UCSD-AML1 (cell line): ENCODE measurements around the gene LRCH3.

Source experiments
- DNase-seq: peaks from one replicate; lab custom pipeline; 2025; ENCODE audit not compliant: unreplicated experiment; lab: John Stamatoyannopoulos, UW

The LRCH3 gene

DNA sequence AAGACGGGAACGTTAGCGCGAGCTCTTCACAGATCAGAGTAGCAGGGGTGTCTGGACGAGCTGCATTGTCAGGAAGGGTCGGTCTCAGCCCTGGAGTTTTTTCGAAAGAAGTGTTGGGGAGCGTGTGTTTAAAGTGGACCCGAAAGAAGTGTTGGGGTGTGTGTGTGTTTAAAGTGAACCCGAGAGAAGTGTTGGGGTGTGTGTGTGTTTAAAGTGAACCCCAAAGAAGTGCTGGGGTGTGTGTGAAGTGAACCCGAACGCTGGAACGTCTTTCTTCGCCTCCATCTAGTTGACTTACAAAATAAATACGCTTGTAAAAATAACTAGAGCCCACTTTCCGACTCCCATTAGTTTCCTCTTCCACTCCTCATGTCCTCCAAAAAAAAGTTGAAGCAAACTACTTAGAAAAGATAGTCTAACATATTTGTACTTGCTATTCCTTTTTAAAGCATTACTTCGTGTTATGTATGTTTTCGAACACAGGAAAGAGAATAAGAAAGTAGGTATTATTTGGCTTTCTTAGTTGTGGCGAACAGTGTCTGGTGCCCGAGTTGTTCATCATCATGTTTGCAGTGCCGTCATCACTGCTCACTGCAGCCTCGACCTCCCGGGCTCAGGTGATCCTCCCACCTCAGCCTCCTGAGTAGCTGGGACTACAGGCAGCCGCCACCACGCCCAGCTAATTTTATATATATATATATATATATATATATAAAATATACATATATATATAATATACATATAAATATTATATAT lies 1.0 kb downstream of the LRCH3 start:
- DNase-seq, result no peak

DNA sequence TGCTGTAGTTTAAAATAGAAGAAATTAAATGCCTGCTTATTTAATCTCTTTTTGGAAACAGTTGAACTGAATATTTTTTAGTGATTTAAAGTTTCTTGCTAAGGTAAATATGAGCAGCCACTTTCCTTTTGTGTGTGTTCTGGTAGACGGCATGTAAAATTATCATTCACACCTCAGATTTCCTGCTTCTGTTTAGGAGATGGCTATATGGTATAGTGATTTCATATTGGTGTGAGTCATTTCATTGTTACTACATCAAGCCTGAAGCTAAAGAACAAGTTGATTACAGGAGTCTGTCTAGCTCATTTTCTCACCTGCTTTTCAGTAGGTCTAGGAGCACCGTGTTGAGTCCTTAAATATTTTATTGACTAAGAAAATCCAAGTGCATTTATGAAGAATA lies 2.2 kb downstream of the LRCH3 start:
- no peak for DNase-seq

DNA sequence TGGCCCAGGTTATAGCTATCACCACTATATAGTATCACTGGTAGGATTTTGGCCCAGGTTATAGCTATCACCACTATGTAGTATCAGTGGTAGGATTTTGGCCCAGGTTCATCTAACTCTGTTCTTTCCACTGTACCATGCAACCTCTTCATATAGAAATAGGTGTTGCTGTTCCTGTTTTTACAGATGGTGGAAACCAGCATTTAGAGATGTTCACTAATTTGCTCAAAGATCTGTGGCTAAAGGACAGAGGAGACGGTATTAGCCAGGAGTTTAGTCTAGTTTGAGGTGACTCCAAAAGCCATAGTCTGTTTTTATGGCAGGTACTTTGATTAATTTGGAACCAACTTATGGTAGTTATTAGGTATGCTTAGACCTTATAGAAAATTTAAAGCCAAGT lies 3.1 kb downstream of the LRCH3 start:
- DNase-seq, result no peak

DNA sequence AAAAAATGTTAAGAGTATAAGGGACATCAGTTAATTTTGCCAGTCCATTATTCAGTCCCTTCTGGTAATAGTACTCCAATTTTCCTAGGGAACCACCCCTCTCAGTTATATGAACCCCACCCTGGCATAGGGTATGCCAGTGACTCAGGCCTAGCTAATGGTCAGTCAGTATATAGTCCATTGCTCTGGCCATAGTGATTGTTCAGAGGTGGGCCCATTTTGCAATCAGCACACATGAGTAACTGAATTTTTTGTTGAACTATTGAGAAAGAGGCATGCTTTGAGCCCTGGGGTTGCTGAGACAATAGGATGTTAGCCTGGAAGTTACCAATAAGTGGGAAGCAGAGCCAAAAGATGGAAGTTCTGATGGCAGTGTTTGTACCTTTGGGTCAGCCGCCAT lies 4.1 kb downstream of the LRCH3 start:
- DNase-seq, result no peak

DNA sequence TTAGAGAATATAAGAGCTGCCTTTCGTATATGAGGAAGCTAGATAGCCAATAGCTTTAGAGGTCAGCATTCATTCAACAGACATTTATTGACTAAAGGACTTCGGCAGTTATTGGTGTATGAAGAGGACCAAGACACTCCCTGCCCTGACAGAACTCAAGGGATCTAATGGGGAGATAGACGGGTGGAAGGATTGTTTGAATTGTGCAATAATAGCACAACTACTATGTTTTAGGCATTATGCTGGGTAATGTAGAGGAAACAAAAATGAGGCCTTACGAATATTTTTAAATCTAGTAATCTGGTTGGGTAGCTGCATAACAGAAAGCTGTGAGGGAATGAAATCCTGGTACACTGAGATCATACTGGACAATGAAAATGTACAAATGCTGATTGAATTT lies 5.0 kb downstream of the LRCH3 start:
- DNase-seq, result no peak

DNA sequence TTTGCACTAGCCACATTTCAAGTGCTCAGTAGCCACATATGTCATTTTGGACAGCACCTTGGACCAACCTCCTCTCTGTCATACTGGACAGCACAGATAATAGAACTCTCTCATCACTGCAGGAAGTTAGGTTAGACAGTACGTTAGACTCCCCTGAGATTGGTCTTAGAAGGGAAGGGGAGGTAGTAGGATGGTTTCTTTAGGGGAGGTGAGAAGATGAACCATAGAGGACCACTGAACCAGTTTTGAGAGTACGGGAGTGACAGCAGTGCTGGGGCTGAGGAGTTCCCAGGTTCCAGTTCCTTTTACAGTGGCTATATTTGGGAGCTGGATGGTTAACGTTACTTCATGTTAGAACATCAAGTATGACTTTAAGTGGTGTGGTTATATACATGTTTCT lies 7.8 kb downstream of the LRCH3 start:
- DNase-seq, result no peak

DNA sequence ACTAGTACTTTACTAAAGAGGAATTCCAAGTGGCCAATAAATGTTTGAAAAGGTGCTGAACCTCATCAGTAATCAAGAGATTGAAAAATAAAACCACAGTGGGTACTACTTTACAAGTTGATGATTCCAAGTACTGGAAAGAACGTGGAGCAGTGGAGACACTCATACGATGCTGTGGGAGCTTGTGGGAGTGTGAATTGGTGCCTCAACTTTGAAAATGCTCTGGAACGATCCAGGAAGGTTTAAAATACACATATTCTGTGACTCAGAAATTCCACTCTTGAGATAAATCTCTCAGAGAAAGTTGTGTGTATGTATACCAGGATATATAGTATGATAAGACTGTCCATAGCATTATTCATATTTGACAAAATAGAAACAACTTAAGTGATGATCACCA lies 9.3 kb downstream of the LRCH3 start:
- no peak for DNase-seq

DNA sequence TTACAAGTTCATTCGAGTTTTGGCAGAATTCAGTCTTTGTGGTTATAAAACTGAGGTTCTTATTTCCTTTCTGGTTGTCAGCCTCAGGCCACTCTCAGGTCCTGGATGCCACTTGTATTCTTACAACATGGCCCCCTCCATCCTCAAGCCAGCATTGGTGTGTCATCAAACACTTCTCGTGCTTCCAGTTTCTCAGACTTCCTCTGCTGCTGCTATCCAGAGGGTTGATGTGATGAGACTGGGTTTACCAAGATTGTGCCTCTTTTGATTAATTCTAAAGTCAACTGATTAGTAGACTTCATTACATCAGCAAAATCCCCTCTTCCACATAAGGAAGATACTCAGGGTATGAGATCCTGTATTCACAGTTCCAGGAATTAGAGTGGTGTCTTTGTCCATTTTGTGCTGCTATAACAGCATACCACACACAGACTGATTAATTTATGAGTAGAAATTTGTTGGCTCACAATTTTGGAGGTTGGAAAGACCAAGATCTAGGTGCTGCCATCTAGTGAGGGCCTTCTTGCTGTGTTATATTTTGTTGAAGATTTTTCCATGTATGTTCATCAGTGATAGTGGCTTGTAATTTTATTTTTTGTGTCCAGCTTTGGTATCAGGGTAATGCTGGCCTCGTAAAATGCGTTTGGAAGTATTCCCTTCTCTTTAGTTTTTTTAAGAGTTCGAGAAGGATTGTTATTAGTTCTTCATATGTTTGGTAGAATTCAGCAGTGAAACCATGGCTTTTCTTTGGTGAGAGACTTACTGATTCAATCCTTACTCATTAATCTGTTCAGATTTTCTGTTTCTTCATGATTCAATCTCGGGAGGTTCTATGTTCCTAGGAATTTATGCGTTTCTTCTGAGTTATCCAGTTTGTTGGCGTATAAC lies 11.1 kb downstream of the LRCH3 start:
- no peak for DNase-seq

DNA sequence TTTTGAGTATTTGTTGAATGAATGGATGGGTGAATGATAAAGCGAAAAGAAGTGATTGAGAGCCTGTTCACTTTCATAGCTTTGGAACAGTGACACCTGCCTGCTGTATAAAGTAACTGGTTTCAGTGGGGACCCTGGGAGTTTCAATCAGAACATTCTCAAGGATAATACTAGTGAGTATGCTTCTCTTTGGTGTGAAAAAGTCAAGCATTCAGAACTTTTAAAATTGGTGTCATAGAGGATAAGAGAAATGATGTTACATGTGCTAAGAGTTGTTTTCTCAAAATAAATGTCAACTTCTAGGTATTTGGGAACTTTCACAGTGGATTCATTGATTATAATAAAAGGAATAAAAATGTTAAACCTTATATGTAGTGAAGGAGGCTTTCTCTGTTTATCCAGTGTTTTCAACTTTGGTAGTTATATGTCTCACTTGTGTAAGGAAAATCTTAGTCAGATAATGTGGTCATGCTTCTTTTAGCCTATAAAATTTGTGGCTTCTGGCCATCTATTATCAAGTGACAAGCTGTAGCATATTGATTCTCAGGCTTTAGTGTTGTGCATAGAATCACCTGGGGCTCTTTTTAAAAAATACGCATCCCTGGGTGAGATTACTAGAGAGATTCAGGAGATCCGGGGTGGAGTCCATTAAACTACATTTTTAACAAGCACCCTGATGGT lies 11.9 kb downstream of the LRCH3 start:
- DNase-seq, result no peak

DNA sequence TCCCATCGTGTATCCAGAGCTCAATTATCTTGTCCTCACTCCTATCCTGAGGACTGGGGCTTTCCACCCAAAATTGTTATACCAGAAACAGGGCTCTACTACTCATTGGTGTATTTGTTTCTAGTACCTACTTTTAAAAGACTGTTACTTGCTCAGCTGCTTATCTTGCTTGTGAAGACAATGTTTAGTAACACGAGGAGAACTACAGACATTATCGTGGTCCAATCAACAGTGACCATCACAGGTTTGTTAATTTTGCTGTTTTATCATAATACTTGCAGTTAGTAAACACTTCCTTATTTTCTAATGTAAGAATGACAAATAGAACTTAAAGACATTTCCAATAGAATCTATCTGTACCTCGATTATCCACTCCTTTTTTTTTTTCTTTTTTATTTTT lies 13.5 kb downstream of the LRCH3 start:
- DNase-seq, result no peak

DNA sequence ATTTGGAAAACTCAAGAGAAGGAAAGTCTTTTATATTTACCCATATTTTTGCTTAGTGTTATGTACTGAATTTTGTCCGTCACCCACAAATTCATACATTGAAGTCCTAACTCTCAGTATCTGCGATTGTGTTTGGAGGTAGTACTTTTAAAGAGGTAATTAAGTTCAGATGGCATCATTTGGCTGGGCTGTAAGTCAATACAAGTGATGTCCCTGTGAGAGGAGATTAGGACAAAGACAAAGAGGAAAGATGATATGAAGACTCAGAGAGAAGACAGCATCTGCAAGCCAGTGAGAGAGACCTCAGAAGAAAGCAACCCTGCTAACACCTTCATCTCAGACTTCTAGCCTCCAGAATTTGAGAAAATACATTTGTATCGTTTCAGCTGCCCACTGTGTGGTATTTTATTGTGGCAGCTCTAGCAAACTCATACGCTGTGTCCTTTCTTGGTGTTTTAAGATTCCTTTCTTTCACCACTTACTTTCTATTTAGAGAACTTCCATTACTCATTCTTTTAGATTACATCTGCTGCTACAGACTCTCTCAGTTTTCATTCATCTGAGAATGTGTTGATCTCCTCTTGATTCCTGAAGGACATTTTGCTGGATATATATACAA lies 17.0 kb downstream of the LRCH3 start:
- no peak for DNase-seq

DNA sequence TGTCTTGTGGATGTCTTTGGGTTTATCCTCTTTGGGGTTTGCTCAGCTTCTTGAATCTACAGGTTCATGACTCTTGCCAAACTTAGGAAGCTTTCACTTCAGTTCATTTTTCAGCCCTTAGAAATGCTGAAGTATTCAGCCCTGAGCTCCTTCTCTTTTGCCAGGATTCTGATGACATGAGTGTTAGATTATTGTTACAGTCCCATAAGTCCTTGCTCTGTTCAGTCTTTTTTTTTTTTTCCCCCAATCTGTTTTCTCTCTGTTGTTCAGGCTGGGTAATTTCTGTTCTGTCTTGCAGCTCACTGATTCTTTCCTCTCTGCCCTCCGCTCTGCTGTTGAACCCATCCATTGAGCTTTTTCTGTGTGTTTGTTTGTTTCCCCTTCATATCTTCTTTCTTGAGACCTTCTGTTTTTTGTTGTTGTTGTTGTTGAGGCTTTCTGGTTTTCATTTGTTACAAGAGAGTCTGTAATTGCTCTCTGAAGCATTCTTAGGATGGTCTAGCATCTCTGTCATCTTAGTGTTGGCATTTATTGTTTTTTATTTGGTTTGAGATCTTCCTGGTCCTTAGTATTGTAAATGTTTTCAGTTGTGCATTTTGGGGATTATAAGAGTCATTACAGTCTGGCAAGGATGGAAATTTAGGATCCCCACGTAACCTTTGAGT lies 18.4 kb downstream of the LRCH3 start:
- no peak for DNase-seq

DNA sequence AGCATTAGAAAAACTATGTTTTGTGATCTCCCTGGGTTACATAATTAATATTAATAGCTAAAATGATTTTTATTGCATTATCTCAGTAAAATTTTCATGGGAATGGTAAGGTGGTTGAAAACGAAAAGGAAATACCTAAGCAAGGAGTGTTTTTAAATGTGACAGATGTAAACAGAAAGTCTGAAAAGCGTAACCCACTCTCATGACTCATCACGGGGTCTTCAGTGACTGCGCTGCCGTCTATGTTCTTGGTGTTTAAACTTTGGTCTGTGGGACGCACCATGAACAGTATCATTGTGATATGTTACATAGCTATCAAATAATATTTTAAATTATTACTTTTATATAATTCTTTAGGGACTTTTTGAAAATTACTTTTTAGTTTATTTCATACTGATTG lies 19.8 kb downstream of the LRCH3 start:
- no peak for DNase-seq

DNA sequence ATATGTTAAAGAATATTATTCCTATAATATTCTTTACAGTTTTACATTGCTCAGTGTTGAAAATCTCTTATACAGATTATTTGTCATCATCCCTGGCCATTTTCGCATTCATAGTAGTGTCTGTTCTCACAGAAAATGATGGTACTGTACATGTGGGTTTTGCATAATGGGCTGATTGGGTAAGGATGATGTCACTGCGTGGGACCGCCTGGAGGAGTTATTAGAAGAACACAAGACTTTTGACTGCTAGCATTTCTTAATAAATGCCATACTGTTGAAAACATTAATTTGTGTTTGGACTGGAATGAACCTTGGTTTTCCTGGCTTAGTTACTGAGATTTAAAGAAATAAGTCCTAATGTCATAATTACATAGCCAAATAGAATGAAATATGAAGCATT lies 20.3 kb downstream of the LRCH3 start:
- DNase-seq, result no peak

DNA sequence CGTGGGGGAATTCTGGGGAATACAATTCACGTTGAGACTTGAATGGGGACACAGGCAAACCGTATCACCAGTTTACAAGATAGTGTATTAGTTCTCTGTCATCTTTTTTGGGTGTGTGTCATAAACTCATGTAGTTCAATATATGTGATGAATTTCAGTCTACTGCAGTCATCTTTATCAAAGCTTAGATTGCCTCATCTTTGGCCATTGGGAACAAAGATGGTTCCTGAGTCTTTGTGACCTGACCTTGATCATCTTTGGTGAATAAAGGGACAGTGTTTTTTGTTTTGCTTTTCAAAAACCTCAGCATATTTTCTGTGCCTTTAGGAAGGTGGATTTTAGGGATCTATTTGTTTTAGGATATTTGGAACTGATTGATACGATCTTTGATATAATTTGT lies 23.3 kb downstream of the LRCH3 start:
- no peak for DNase-seq

DNA sequence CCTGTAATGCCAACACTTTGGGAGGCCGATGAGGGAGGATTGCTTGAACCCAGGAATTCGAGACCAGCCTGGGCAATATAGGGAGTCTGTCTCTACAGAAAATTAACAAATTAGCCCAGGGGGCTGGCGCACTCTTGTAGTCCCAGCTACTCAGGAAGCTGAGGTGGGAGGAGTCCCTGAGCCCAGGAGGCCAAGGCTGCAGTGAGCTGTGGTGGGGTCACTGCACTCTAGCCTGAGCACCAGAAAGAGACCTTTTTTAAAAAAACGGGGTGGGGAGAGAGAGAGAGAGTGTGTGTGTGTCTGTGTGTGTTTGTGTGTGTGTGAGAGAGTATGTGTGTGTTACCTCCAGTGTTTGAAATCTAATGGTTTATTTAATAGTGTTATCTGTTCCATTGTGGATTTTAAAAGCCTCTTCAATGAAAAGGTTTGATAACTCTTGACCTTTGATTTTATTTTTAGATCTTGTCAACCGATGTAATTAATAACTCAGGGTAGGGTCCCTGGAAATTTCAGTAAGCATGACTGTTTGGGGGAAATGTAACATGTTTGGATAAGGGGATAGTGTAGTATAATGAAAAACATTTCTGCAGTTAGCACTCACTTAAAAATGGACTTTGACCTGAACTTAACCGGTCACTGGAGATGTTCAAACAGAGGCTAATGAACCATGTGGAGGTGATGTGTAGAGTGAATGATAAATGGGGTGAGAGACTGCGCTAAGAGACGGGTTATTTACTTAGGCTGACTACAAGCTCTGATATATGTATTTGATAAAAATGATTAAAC lies 29.7 kb downstream of the LRCH3 start:
- DNase-seq, result no peak

DNA sequence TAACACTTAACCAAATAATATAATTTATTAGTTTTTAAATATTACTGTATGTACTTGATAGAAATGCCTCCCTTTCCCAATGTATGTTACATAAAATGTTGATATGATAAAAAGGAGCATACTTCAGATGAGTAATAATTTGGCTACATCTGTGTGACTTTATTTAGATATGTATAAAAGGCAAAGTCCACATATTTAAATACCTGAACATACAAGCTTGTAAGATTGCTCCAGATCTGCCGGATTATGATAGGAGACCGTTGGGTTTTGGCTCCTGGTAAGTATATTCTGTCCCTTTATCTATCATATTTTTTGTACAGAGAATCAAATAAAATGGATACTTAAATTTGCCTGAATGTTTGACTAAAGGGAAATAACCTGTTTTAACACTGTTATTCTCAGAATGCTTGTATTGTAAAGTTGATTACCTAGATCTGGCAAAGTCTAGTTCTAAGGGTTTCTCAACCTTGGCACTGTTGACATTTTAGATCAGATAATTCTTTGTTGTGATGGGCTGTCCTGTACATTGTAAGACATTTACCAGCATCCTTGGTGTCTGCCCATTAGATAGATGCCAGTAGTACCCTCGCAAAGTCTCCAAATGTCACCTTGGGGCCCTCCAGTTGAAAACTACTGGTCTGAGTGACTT lies 38.5 kb downstream of the LRCH3 start:
- DNase-seq, result no peak

DNA sequence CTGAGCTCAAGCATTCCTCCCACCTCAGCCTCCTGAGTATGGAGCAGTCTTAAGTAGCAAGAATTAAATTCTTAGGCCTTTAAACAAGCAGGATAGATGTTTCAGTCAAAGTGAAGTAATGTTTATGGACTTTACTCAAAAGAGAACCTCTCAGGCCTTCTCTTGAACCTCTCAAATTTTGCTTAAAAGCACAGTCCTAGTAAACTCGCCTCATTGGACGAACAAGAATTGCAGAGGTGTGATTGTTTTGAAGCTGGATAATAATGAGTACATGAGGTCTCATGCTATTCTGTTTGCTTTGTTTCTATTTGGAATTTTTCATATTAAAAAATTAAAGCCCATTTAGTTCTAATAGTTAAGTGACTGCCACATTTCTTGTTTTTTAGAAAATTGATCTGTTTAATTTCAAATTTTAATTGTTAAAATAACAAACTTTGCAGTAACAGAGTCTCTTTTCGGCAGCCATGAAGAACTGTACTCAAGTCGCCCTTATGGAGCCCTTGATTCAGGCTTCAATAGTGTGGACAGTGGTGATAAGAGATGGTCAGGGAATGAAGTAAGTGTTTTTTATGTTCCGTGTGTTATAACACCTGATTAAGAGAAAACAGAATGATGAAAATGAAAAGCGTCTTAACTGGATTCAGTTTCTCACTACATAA lies 39.4 kb downstream of the LRCH3 start:
- no peak for DNase-seq

DNA sequence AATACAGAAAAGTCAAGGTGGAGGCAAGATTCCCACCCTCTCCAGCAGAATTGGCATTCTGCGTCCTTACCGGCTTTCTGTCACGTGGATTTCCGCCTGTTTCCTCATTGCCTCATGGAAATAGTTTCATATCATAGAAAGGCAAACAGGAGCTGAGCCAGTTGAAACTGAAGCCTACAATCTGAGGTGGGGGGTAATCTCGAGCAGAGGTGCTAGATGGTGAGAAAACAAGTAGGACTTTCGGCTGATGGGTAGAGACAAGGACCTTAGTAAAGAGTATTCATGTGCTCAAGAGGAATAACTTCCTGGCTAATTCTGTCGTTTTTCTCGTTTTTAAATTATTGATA lies 39.9 kb downstream of the LRCH3 start:
- DNase-seq, result no peak
